ENCODE data around the gene ZDHHC22.

ZDHHC22 gene

GRCh38 chr14:77148510-77149231, 7.1 kb upstream of the ZDHHC22 start:
- ATAC-seq, result 0 out of 3 replicates have a peak, but pooled peaks have one; percentile 15
- TF ChIP-seq GLIS3 (CRISPR knock-in tag; IDR thresholded peaks at IDR 0.05) (no peak), PPARA (CRISPR knock-in tag; IDR thresholded peaks at IDR 0.05; ENCODE audit: borderline replicate concordance) (no peak), SNAI2 (CRISPR knock-in tag; IDR thresholded peaks at IDR 0.05) (no peak), PATZ1 (CRISPR knock-in tag; IDR thresholded peaks at IDR 0.05; ENCODE audit: borderline replicate concordance) (no peak), ZFP30 (CRISPR knock-in tag; IDR thresholded peaks at IDR 0.05) (no peak), OSR1 (CRISPR knock-in tag; IDR thresholded peaks at IDR 0.05) (no peak), CREB5 (CRISPR knock-in tag; IDR thresholded peaks at IDR 0.05; ENCODE audit: low read depth) (no peak), ZFP3 (CRISPR knock-in tag; IDR thresholded peaks at IDR 0.05) (no peak), ISL1 (CRISPR knock-in tag; IDR thresholded peaks at IDR 0.05) (no peak), RARB (CRISPR knock-in tag; IDR thresholded peaks at IDR 0.05) (no peak), BACH2 (CRISPR knock-in tag; IDR thresholded peaks at IDR 0.05; ENCODE audit: borderline replicate concordance) (no peak), ZNF565 (CRISPR knock-in tag; conservative IDR thresholded peaks at IDR 0.05; ENCODE audit: low read depth) (no peak)

- no peak for ATAC-seq
- no peak for TF ChIP-seq ISL1 (CRISPR knock-in tag; IDR thresholded peaks at IDR 0.05)
- no peak for TF ChIP-seq PATZ1 (CRISPR knock-in tag; IDR thresholded peaks at IDR 0.05; ENCODE audit: borderline replicate concordance)
- no peak for TF ChIP-seq TSHZ2 (CRISPR knock-in tag; IDR thresholded peaks at IDR 0.05)
- no peak for TF ChIP-seq TCF4 (CRISPR knock-in tag; IDR thresholded peaks at IDR 0.05; ENCODE audit: borderline replicate concordance)
Measured at GRCh38 chr14:77145975-77146740, 4.6 kb upstream of the ZDHHC22 start.

GRCh38 chr14:77144412-77145115, 3.0 kb upstream of the ZDHHC22 start:
- no peak for ATAC-seq
- no peak for TF ChIP-seq ISL1 (CRISPR knock-in tag; IDR thresholded peaks at IDR 0.05)
- TF ChIP-seq ZC3H10 (CRISPR knock-in tag; IDR thresholded peaks at IDR 0.05), result no peak
- no peak for TF ChIP-seq RARB (CRISPR knock-in tag; IDR thresholded peaks at IDR 0.05)

GRCh38 chr14:77143071-77143470, 1.5 kb upstream of the ZDHHC22 start:
- no peak for ATAC-seq
- TF ChIP-seq CSDC2 (CRISPR knock-in tag; IDR thresholded peaks at IDR 0.05) (no peak), CREB5 (CRISPR knock-in tag; IDR thresholded peaks at IDR 0.05; ENCODE audit: low read depth) (no peak), GLIS3 (CRISPR knock-in tag; IDR thresholded peaks at IDR 0.05) (no peak), ISL1 (CRISPR knock-in tag; IDR thresholded peaks at IDR 0.05) (no peak), OSR1 (CRISPR knock-in tag; IDR thresholded peaks at IDR 0.05) (no peak), PATZ1 (CRISPR knock-in tag; IDR thresholded peaks at IDR 0.05; ENCODE audit: borderline replicate concordance) (no peak), ARNTL (CRISPR knock-in tag; IDR thresholded peaks at IDR 0.05; ENCODE audit: borderline replicate concordance, low read depth) (no peak), RARB (CRISPR knock-in tag; IDR thresholded peaks at IDR 0.05) (no peak), POU6F1 (CRISPR knock-in tag; IDR thresholded peaks at IDR 0.05; ENCODE audit: borderline replicate concordance, low read depth) (no peak), TOX (CRISPR knock-in tag; IDR thresholded peaks at IDR 0.05; ENCODE audit: borderline replicate concordance) (no peak)
